Stromal cell of bone marrow (primary cell): ENCODE data around the gene DMD.
A peak's percentile ranks its signal among the peaks of the same experiment; 100 is the strongest.

ENCODE experiments used
- DNase-seq: peaks from one replicate; pipeline ENCODE4 v3.0.0-alpha.2; 2012; ENCODE audit warnings: low read depth

The DMD gene

DNA sequence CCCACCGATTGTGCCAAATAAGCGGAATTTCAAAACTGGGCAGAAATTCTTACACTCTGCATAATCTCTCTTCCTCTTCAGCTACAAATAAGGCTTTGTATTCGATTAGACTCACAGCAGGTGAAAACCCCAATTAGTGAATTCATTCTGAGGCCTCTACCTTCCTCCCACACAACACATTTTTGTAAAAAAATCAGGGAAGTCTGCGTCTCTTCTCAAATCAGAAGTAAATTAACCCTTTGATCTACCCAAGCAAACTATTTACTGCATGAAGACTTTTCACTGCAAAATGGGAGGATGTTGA lies 1938.9 kb downstream of the DMD start:
- no peak for DNase-seq

DNA sequence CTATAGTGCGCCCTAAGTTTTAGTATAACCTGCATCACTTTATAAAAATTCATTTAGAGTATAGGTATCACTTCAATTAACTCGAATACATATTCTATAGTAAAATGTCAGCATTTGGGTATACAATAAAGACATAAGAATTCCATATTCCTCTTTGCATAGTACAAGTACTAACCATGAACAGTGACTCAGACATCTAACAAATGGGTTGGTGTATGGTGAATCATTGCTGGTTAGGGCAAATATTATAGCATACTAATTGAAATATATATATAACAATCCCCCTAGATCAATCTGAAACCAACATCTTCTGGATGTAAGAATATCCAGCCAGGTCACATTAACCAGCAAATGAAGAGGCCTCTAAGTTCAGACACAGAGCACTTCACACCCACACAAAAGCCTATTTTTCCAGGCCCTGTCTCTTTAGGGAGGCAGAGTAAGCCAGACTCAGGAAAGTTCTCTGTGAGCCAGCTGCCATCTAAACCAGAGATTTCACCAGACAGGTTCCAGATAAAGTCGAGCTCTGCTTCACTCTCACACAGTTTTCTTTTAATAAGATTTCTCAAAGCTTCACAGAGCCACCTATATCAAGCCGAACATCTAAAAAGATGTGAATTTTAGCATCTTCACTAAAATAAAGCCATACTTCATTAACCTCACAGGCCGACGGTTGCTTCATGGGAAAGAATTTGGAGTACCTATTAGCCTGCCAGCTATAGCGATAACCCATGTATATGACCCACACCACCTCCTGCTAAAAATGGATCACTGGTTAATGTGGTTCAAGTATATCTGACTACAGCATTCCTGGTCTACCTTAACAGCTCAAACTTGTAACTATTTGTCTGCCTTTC lies 1939.5 kb downstream of the DMD start:
- no peak for DNase-seq

- no peak for DNase-seq
These were observed 1941.4 kb downstream of the DMD start for GRCh38 chrX:31269914-31270313.

DNA sequence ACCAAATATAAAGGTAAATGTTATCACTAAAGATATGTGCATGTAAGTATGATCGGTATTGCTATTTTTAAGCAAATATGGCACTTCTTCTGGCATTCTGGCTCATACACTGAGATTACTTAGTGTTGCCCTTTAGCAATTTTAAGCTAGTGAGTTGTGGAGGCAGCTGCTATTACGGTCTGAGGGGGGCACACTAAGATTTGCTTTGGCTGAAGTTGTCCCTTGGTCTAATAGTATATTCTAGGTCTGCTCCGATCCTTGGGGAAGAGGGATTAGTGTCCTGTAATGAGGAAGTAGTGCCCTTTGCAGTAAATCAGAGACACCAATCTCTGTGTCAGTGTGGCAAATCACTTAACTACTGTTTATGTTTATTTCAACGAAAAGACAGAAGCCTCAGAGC lies 1943.0 kb downstream of the DMD start:
- DNase-seq: no peak

DNA sequence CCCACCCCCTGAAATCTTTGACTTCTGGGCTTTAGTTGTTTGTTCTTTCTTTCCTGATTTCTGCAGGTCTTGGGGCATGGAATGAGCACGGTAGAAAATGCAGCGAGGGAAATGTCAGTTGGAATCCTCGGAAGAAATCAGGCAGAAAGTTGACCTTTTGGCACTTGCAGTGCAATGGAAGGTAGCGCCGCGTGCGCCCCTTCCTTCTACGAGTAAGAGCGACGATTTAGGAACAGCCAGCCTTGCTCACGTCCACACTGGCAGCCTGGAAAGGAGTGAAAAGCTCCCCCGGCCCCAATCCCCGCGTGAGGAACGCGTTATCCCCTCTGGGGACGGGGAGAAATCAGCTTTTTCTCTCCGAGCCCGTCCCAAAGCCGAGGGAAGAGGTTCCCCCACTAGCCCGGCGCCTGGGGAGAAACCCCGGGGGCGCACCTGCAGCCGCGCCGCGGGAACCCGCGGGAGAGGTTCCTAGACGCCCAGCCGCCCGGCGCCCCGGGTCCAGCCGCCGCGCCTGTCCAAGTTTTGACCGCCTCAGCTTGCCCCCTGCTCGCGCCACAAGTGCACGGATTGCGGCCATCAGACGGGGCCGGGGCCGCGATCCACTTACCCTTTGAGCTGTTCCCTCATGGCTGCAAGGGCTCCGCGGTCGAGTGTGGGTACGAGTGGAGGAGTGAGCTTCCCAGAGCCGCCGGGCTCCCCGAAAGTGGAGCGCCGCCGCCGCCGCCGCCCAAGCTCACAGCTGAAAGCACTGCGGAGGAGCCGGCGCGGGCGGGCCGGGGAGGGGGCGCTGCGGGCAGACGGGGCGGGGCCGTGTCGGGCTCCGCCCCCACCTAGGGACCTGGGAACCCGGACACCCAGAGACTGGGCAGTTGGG lies 1944.9 kb downstream of the DMD start:
- no peak for DNase-seq

DNA sequence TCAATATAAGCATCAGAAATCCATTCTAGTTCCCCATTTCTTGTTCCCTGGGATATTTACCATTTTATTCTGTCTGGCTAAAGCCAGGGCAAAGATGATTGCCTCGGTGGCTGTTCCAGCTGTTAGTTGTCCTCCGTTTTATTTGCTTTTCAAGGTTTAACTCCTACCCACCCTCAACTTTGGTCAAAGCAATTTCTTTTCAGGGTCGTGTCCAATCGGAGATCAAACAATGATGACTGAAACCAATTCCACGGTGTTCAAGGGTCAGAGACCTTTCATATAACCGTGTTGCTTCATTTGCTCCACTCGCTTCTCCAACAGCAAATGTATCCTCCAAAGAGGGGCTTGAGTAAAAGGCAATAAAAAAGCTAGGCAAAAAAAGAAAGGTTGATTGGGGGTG lies 1946.0 kb downstream of the DMD start:
- no peak for DNase-seq

GRCh38 chrX:31260351-31260750 lies 1951.0 kb downstream of the DMD start:
- DNase-seq: no peak

DNA sequence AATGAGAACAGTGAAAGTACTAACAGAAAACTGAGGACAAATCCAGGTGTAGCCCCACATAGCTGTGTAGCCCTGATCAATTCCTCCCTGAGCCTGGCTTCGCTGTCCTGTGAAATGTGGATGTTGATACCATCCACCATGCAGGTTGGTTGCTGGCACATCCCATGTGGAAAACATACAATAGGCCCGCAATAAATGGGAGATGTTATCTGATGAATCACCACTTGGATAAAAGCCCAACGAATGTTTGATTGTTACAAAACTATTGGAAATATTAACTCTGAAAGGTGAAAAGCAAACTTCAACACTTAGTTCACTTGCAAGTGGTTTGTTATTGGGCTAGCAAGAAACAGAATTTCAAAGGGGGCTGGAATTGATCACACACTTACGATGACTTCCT lies 1953.2 kb downstream of the DMD start:
- no peak for DNase-seq

- DNase-seq: no peak
These were observed 1955.9 kb downstream of the DMD start for GRCh38 chrX:31255310-31256033.

DNA sequence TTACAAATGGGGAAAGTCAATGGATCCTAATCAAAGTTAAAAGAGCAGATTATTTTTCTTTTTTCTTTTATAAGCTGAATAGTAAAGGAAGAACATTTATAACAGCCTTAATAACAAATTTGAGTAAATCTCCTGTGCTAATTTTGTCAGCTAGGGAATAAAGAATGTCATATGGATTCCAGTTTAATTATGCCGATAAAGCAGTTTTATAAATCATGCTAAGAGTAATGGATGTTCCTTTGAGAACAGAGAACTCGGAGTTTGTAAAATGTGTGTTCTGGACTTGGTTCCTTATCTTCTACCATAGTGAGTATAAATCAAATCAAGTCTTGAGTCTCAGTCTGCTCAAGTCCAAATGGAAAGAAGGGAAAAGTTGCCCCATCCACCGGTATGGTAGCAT lies 1959.2 kb downstream of the DMD start:
- no peak for DNase-seq

DNA sequence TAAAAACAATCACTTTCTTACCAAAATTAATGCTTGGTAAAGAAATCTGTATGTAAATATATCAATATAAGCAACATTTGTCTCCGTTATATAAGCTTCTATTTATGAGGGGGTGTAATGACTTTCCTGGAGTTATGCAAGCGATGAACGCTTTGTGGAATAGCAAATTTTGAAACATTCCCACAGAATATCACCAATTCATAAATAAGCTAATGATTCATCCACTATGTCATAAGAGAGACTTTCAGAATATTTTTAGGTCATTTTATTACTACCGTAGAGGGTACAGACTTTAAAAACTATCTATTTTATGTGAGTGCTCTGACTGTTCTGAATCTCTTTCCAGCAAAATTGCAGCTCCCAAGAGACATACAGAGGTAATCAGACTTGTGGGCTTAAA lies 1960.0 kb downstream of the DMD start:
- DNase-seq: peak; percentile 24

DNA sequence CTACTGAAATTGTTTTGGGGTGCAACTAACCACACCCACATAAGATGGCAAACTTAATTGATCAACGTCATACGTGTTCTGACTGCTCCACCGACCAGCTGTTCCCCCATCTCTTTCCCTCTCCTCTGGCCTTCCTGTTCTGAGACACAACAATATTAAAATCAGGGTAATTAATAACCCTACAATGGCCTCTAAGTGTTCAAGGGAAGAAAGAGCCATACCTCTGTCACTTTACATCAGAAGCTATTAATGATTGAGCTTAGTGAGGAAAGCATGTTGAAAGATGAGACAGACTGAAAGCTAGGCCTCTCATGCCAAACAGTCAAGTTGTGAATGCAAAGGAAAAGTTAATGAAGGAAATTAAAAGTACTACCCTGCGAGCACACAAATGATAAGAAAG lies 1965.6 kb downstream of the DMD start:
- no peak for DNase-seq

DNA sequence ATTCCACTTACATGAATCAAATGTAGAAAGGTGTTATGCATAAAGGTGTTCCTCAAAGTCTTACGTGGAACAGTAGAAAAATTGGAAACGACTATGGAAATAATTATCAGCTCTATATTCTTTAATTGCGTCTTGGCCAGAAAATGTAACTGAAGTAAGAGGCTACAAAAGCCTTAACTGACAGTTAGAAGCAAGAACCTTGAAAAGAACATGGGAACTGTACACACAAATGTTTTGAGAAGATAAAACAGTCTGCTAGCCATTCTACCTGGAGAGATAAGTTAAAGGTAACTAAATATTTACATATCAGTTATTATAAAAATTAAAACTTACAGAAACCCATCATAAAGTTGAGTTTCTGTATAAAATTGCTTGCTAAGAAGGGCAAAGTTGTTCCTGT lies 1967.5 kb downstream of the DMD start:
- no peak for DNase-seq

- no peak for DNase-seq
These were observed 1970.4 kb downstream of the DMD start for GRCh38 chrX:31240982-31241381.

- no peak for DNase-seq
These were observed 1974.2 kb downstream of the DMD start for GRCh38 chrX:31237189-31237588.

GRCh38 chrX:31236231-31236630 lies 1975.1 kb downstream of the DMD start:
- DNase-seq: no peak

GRCh38 chrX:31233941-31234496 lies 1977.3 kb downstream of the DMD start:
- no peak for DNase-seq

DNA sequence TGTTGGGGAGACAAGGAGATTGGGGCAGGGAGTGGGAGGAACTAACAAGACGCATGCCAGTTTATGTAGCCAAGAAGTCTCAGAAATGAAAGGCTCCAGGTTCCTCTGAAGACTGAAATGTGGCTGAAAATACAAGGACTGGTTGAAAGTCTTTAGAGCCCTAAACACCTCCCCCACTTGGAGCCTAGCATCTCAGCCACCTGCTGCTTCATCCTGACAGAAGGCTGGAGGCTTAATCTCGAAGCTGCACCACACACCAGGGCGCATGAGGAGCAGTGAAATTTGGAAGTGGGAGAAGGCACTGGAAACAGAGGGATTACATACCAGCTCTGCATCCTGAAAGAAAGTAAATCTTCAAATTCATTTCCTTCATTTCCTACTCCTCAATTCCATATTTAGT lies 1978.8 kb downstream of the DMD start:
- DNase-seq: no peak

GRCh38 chrX:31228909-31229308 lies 1982.4 kb downstream of the DMD start:
- DNase-seq: no peak

DNA sequence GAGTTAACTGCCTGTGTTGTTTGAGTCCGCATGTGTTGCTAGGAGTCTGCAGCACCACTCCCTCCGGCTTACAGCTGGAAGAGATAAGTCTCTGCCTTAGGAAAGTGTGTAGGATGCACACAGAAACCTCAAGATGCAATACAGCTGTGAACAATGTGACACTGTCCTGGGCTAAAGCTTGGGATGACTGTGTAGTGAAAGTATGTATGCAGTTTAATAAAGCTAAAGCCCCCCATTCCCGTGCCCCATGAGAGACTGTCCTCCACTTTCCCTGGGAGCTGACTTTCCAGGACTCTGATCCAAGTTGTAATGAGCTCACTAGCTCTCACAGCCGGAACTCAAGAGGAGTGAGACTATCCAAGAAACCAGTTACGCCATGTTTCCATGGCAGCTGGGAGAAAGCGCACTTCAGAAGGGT lies 1982.9 kb downstream of the DMD start:
- peak; percentile 29 for DNase-seq

DNA sequence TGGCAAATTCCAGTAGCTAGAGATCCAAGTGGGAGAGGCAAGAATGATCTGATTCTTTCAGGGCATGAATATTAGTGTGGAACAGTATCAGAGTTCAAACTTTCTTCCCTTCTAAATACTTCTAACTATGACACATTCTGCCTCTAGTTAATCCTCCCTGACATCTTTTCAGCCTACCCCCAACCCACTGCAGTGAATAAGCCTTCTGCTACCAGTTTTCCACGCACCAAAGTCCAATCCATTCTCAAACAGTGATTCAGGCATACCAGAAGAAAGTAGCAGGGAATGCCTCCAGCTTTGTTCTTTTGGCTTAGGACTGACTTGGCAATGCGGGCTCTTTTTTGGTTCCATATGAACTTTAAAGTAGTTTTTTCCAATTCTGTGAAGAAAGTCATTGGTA lies 1984.1 kb downstream of the DMD start:
- DNase-seq: peak; percentile 36

- no peak for DNase-seq
These were observed 1985.5 kb downstream of the DMD start for GRCh38 chrX:31225819-31226218.
